ENCODE data around the gene NUP188. TPM values are rescaled to one million over a fixed set of nuclear protein-coding genes. Genes with fewer than 3 reads are reported as not detected.
"Not testable (repeated sequence)": the region's sequence is repeated elsewhere in the genome, so short reads cannot be mapped to it uniquely, and the experiment has no call there.

Gene NUP188
- total RNA-seq, 3 donors from 2014 or later = 32.3 to 49.5 (median 36.0) TPM

GRCh38 chr9:128999581-129000206 is 52.2 kb downstream of the NUP188 start:
- Histone ChIP-seq H3K4me3 (no peak overlapping the region), H3K36me3 (peaks cover 4% of the 10 kb centered on the region), H3K4me1 (no peaks in the 10 kb centered on the region), H3K9me3 (no peaks in the 10 kb centered on the region), H3K27me3 (no peaks in the 10 kb centered on the region), H3K27ac (no peak overlapping the region)
- TF ChIP-seq POLR2AphosphoS5 (IDR thresholded peaks at IDR 0.05) = no peak
- TF ChIP-seq POLR2A (IDR thresholded peaks at IDR 0.05) = no peak
- DNase-seq (ENCODE audit: low spot score in 2 of 2) = no peak
- intact Hi-C loops (cut with DNase I; ENCODE audit: low total_unique reads) = loop anchor here (2.0 kb wide), 1 partner anchor 59 kb away; no protein-coding TSS in a partner anchor

GRCh38 chr9:129001504-129002325 is 54.2 kb downstream of the NUP188 start:
- DNase-seq (ENCODE audit: low spot score in 2 of 2) = no peak
- peaks cover 6% of the 10 kb centered on the region for H3K36me3 ChIP-seq
- no peaks in the 10 kb centered on the region for H3K9me3 ChIP-seq
- no peaks in the 10 kb centered on the region for H3K27me3 ChIP-seq
- H3K4me1 ChIP-seq = no peaks in the 10 kb centered on the region
- H3K27ac ChIP-seq = peak overlapping the region in 1 of 2 donors; percentile 48
- H3K4me3 ChIP-seq = no peak overlapping the region
- no peak for TF ChIP-seq CTCF (IDR thresholded peaks at IDR 0.05)
- no peak for TF ChIP-seq POLR2AphosphoS5 (IDR thresholded peaks at IDR 0.05)
- no peak for TF ChIP-seq POLR2A (IDR thresholded peaks at IDR 0.05)
- intact Hi-C loops (cut with DNase I; ENCODE audit: low total_unique reads) = no loop called here

GRCh38 chr9:129002992-129003391 is 55.5 kb downstream of the NUP188 start:
- intact Hi-C loops (cut with DNase I; ENCODE audit: low total_unique reads) = no loop called here
- H3K4me1 ChIP-seq = no peaks in the 10 kb centered on the region
- no peak for TF ChIP-seq CTCF (IDR thresholded peaks at IDR 0.05)
- no peak for TF ChIP-seq POLR2AphosphoS5 (IDR thresholded peaks at IDR 0.05)
- no peak for TF ChIP-seq POLR2A (IDR thresholded peaks at IDR 0.05)
- DNase-seq (ENCODE audit: low spot score in 2 of 2) = no peak
- no peaks in the 10 kb centered on the region for H3K9me3 ChIP-seq
- no peaks in the 10 kb centered on the region for H3K27me3 ChIP-seq
- H3K36me3 ChIP-seq = peaks cover 6% of the 10 kb centered on the region
- no peak overlapping the region for H3K27ac ChIP-seq
- H3K4me3 ChIP-seq = no peak overlapping the region

- DNase-seq (ENCODE audit: low spot score in 2 of 2); H3K27me3 ChIP-seq; H3K36me3 ChIP-seq; H3K27ac ChIP-seq; intact Hi-C loops (cut with DNase I; ENCODE audit: low total_unique reads); H3K4me3 ChIP-seq; H3K9me3 ChIP-seq; H3K4me1 ChIP-seq: not testable (repeated sequence)
Observed at GRCh38 chr9:129004173-129004572, 56.7 kb downstream of the NUP188 start.

GRCh38 chr9:129005336-129005997 is 58.0 kb downstream of the NUP188 start:
- DNase-seq (ENCODE audit: low spot score in 2 of 2) = no peak
- H3K36me3 ChIP-seq = peaks cover 6% of the 10 kb centered on the region
- no peak for TF ChIP-seq POLR2A (IDR thresholded peaks at IDR 0.05)
- TF ChIP-seq CTCF (IDR thresholded peaks at IDR 0.05) = no peak
- TF ChIP-seq POLR2AphosphoS5 (IDR thresholded peaks at IDR 0.05) = no peak
- no peaks in the 10 kb centered on the region for H3K9me3 ChIP-seq
- no peak overlapping the region for H3K4me3 ChIP-seq
- H3K27ac ChIP-seq = no peak overlapping the region
- intact Hi-C loops (cut with DNase I; ENCODE audit: low total_unique reads) = no loop called here
- H3K4me1 ChIP-seq = no peaks in the 10 kb centered on the region
- no peaks in the 10 kb centered on the region for H3K27me3 ChIP-seq
